Activated CD4-positive, alpha-beta T cell treated with anti-CD3 and anti-CD28 coated beads, Interleukin-2, amount 50 U/mL, for 1 hour (primary cell): ENCODE measurements around the gene GPR26.

Source experiments
- DNase-seq: peaks from one replicate; pipeline ENCODE4 v3.0.0-alpha.2; 2020

Gene GPR26, protein sequence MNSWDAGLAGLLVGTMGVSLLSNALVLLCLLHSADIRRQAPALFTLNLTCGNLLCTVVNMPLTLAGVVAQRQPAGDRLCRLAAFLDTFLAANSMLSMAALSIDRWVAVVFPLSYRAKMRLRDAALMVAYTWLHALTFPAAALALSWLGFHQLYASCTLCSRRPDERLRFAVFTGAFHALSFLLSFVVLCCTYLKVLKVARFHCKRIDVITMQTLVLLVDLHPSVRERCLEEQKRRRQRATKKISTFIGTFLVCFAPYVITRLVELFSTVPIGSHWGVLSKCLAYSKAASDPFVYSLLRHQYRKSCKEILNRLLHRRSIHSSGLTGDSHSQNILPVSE

GRCh38 chr10:123666318-123667236 lies at the start of gene GPR26:
Gene GPR26 (plus strand): TSS chr10:123666355. CDS start chr10:123666408, 53 bp downstream.
- no peak for DNase-seq

GRCh38 chr10:123618224-123618623 lies 47.9 kb upstream of the GPR26 start:
- DNase-seq: no peak

GRCh38 chr10:123619067-123619855 lies 46.9 kb upstream of the GPR26 start:
- DNase-seq: no peak

DNA sequence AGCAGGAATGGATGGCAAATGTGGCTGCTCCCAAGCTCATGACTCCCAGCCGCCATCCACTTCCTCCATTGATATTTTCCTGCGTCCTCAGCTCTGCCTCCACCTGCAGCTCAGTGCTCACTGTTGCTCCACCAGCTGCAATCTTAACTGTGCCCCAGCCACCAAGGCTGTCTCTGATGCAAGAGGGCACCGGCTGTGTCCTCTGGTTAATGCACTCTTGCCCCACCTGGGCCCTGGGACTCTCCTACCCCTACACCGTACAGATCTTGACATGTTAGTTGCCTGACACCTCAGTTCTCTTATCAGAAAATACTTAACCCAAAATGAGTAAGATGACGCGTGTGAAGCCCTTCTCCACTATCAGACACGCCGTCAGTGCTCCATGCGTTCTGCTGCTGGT lies 45.5 kb upstream of the GPR26 start:
- DNase-seq: no peak

- no peak for DNase-seq
Observed at GRCh38 chr10:123621492-123621891, 44.7 kb upstream of the GPR26 start.

DNA sequence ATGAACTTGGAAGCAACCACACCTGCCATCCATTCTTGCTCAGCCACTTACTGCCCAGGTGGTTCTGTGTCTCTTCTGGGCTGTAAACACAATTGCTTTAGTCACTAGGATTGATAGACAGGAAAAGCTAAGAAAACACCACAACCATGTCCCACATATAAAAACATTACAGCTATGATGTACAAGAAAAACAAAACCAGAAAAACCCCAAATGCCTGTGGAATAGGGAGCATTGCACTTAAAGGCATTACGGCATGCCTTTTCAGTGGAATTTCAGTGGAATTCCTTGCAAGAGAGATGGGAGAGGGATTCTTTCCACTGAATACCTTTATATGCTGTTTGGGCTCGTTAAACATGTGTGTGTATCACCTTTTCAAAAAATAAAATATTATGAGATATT lies 44.2 kb upstream of the GPR26 start:
- DNase-seq: no peak

DNA sequence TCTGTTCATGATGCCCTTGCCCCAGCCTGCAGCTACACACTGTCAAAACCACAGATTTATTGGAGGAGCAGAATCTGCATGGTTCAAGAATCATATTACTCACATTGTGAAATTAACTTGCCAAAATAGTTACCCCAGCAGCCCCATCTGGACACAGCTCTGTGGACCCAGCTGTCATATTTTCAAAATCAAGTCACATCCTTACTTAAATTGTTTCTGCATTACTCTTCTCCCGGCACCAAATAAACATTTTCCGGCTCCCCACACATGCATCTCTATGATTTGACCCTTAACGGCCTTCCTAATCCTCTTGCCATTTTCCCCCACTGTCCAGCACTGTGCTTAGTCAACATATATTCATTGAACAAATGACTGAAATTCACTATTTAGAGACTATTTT lies 43.8 kb upstream of the GPR26 start:
- DNase-seq: no peak

DNA sequence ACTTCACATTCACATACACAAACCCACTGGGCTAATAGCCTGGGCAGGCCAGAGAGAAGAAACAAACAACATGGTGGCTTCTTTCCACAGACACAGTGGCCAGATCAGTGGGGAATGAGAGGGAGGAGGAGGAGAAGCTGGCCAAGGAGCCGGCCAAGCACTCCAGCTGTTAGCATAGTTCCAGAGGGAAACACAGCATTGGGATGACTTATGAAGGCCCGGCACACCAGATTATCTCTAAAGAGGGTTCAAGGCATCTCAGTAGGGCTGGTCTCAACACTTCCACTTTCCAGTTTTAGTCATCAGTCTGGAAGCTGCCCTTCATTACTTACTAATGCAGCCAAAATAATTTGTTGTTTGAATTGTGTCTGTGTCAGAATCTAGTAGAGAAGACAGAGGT lies 42.1 kb upstream of the GPR26 start:
- DNase-seq: no peak

GRCh38 chr10:123633106-123633505 lies 33.0 kb upstream of the GPR26 start:
- no peak for DNase-seq

GRCh38 chr10:123633636-123634035 lies 32.5 kb upstream of the GPR26 start:
- no peak for DNase-seq

- no peak for DNase-seq
Observed at GRCh38 chr10:123634221-123634620, 31.9 kb upstream of the GPR26 start.

DNA sequence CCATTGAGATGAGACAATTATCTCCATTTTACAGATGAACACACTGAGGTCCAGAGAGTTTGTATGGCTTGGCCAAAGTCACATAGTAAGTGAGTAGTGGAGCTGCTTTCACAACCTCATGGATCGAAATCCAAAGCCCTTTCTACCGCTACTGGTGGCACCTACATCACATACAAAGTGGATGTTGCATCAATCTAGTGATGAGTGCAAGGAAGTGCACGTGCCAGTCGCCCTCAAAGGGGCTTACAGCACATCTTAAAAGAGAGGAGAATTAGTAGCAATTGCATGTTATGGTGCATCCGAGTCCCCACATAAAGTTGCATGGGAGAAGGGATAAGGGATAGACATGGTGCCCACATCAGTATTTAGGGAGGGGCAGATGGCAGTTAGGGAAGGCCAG lies 31.0 kb upstream of the GPR26 start:
- no peak for DNase-seq

DNA sequence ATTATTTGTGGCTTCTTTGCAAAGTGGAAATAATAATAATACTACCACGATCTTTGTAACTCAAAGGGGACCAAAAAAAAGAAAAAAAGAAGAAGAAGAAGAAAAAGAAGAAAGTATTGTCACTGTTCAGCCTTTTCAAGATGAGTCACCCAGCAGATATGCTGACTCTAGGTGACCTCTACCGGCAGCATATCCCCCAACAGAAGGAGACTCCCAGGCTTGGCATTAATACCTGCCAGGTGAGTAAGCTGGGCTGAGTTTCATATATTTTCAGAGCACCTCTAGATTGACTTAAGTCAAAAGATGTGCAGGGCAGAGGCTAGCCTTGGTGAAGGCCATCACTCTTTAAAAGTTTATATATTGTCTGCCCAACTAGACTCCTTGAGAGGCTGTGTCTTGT lies 30.4 kb upstream of the GPR26 start:
- no peak for DNase-seq

GRCh38 chr10:123636598-123637325 lies 29.4 kb upstream of the GPR26 start:
- DNase-seq: no peak

GRCh38 chr10:123637326-123637880 lies 28.8 kb upstream of the GPR26 start:
- DNase-seq: no peak

- DNase-seq: no peak
Observed at GRCh38 chr10:123639131-123639530, 27.0 kb upstream of the GPR26 start.

DNA sequence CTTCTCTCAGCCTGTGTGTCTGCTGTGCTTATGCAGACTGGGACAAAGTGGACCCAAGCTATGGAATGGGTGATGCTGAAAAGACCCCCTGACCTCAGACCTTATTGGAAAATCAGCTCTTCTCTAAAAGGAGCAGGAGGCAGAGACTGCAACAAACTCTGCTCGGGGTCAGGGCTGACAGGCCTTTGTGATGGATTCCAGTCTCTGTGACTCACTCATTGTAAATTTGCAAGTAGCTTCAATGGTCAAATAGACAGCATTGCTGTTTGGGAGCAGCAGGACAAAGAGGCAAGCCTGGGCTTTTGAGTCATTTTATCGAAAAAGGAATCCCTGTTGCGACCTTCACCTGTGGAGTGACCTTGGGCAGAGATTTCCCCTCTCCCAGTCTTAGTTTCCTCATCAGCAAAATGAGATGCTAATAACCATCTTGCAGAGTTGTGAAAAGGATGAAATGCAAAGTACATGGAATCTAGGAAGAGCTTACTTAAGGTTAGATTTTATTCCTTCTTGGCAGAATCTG lies 26.1 kb upstream of the GPR26 start:
- no peak for DNase-seq

GRCh38 chr10:123642293-123642692 lies 23.9 kb upstream of the GPR26 start:
- DNase-seq: no peak

GRCh38 chr10:123642697-123643096 lies 23.5 kb upstream of the GPR26 start:
- no peak for DNase-seq

- DNase-seq: no peak
Observed at GRCh38 chr10:123643315-123643714, 22.8 kb upstream of the GPR26 start.

- DNase-seq: no peak
Observed at GRCh38 chr10:123645016-123645415, 21.1 kb upstream of the GPR26 start.

- DNase-seq: no peak
Observed at GRCh38 chr10:123645615-123646014, 20.5 kb upstream of the GPR26 start.
